NCI-H2171 (cell line): ENCODE measurements around the gene PPIG.
"Not testable (repeated sequence)": the region's sequence is repeated elsewhere in the genome, so short reads cannot be mapped to it uniquely, and the experiment has no call there.

Experiments
- DNase-seq: peaks from one replicate; lab custom pipeline; 2025; lab: John Stamatoyannopoulos, UW

The PPIG gene

DNA sequence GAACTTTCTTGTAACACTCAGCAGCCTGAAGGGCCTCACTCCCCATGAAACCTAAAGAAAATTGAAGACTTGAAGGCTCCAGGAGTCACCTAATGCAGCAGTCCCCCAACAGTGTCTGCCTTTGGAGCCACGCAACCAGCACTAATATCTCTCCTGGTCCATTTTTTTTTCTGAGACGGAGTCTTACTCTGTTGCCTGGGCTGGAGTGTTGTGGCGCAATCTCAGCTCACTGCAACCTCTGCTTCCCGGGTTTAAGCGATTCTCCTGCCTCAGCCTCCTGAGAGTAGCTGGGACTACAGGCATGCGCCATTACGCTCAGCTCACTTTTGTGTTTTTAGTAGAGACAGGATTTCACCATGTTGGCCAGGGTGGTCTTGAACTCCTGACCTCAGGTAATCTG, 12.4 kb downstream of the PPIG start:
- not testable (repeated sequence) for DNase-seq

DNA sequence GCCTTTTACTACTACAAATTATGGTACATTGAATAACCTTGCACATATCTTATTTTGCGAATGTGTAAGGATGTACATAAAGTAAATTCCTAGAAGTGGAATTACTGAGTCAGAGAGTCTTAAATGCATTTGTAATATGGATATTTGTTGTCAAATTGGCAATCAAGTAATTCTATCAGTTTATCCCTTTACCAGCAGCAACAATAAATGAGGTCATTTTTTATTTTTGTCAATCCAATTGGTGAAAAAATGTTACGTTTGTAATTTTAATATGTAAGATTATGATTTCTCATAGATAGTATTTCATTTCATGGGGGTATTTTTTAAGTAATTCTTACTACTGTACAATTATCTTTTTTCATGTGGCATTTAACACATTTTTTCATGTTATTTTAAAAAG, 14.8 kb downstream of the PPIG start:
- no peak for DNase-seq

DNA sequence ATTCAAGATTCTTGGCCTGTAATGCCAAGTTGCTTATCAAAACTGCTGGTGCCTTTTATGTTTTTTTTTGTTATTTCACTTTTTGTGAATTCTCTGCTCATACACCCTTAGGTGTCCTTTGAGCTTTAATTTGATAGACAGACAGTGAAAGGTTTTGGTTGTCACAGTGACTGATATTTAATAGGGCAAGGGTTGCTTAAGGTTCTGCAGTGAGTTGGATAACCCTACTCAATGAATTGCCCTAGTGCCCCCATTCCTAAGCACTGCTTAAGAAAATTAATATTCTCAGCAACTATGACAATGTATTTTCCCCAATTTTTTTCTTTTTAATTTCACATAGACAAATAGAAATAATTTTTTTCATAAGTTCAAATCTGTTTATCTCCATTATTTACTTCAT, 15.4 kb downstream of the PPIG start:
- DNase-seq, result no peak

DNA sequence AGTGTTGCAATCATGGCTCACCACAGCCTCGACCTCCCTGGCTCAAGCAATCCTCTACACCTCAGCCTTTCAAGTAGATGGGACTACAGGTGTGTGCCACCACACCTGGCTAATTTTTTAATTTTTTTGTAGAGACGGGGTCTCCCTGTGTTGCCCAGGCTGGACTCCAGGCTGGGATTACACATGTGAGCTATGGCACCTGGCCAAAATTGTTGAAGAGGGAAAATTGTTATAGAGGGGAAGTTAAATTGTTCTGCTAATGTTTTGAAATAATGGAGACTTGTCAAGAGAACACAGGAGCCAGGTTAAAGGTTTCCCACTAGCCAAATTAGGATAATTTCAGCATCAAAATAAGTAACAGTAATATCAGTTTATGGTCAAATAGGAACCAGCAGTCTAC, 25.1 kb downstream of the PPIG start:
- no peak for DNase-seq

DNA sequence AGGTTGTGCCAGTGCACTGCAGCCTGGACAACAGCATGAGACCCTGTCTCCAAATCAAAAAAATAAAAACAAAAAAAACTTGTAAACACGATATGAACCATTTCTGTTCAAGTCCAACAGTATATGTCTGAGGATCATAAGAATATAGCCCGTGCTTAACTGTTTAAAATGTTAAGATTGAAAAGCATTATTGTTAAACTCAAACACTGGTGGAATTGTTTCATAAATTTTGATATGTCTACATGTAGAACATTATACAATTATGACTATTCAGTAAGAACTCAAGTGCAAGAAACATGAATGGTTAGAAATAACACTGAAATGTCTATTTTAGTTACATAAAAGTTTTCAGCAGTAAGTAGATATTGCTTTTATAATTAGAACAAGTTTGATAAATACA, 29.7 kb downstream of the PPIG start:
- DNase-seq, result no peak

DNA sequence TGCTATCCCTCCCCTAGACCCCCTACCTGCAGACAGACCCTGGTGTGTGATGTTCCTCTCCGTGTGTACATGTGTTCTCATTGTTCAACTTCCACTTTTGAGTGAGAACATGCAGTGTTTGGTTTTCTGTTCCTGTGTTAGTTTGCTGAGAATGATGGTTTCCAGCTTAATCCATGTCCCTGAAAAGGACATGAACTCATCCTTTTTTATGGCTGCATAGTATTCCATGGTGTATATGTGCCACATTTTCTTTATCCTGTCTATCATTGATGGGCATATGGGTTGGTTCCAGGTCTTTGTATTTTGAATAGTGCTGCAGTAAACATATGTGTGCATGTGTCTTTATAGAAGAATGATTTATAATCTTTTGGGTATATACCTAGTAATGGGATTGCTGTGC, 31.8 kb downstream of the PPIG start:
- not testable (repeated sequence) for DNase-seq

DNA sequence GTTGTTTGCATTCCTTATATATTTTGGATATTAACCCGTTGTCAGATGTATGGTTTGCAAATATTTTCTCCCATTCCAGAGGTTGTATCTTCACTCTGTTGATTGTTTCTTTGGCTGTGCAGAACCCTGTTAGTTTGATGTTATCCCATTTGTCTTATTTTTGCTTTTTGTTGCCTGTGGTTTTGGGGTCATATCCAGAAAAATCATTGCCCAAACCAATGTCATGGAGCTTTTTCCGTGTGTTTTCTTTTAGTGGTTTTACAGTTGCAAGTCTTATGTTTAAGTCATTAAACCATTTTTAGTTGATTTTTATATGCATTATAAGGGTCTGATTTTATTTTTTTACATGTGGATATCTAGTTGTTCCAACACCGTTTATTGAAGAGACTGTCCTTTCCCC, 35.8 kb downstream of the PPIG start:
- no peak for DNase-seq

DNA sequence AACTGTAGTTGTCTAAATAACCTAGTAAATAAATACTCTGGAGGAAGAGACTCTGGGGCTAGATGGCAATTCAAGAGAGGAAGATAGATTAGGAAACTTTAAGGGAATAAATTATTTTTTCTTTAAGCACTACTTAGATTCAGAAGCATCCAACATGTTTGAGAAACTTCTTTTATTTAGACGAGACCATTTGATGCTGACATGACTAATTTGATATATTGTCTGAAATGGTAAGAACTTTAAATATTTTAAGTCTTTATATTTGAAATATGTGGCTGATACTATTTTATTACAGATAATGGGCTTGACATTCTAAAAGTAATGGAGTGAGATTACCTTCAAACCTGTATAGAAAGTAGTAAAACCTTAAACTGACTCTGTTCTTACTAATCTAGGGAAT, 36.4 kb downstream of the PPIG start:
- DNase-seq, result no peak

DNA sequence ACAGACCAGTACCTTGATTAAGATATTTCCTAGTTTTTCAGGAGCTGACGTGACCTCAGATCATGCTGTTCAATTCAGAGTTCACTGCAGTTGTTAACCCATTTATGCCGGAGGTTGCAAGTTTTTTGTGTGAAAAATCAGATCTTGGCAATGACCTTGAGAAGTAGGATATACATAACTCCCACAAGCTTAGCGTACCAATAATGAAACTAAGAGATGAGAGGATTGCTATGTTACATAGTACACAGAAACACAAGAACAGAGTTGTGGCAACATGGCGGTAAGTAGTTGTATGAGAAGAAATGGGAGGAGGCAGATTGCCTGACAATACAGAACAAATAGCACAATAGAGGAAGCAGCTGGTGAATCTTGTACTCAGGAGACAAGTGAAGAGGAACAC, 39.1 kb downstream of the PPIG start:
- DNase-seq, result no peak

DNA sequence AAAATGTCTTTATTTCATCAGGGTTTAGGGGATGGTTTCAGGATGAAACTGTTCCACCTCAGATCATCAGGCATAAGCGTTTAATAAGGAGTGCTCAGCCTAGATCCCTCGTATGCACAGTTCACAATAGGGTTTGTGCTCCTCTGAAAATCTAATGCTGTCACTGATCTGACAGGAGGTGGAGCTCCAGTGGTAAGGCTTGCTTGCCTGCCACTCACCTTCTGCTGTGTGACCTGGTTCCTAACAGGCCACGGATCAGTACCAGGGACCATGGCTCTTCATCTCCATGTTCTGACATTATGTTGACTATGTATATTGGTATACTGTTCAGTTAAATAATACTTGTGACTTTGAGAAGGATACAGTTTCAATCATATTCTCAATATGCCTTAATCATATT, 41.6 kb downstream of the PPIG start:
- no peak for DNase-seq

DNA sequence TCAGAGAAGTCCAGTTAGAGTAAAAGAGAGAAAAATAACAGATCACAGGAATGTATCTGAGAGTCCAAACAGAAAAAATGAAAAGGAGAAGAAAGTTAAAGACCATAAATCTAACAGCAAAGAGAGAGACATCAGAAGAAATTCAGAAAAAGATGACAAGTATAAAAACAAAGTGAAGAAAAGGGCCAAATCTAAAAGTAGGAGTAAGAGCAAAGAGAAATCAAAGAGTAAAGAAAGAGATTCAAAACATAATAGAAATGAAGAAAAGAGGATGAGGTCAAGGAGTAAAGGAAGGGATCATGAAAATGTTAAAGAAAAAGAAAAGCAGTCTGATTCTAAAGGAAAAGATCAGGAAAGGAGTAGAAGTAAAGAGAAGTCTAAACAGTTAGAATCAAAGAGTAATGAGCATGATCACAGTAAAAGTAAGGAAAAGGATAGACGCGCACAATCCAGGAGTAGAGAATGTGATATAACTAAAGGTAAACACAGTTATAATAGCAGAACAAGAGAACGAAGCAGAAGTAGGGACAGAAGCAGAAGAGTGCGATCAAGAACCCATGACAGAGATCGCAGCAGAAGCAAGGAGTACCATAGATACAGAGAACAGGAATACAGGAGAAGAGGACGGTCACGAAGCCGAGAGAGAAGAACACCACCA, 52.4 kb downstream of the PPIG start:
- no peak for DNase-seq

DNA sequence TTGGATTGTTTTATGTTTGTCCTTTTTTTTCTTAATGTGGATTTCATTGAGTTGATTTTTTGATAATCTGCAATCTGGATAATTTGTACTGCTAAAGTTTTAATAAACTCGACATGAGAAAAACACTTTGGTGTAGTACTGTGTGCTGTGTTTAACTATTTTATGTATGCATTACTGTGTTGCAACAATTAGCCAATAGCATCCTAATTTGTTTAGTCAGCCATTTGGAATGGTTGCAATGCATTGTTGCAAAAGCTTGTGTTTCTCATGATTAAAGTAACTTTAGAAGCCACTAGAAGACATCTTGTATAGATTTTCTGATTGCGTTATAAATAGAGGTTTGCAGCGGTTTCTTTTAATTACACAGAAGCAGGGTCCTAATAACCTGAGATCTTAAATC, 53.5 kb downstream of the PPIG start:
- no peak for DNase-seq

DNA sequence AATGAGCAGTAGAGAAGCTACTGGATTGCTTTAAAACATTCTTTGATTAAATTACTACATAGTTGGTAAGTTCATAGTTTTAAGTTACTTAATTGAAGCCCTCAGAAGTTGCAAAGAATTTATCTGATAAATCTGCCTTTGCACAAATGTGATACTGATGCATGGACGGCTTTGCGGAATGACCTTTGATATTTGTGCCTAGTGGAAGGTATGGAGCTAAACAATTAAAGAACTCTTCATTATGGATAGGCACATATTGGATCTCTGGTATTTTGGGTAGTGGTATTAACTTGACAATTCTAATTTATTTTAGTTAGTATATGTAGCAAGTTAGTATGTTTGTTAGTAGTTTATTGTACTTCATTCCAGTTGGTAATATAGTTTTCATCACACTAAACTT, 56.0 kb downstream of the PPIG start:
- DNase-seq, result no peak

DNA sequence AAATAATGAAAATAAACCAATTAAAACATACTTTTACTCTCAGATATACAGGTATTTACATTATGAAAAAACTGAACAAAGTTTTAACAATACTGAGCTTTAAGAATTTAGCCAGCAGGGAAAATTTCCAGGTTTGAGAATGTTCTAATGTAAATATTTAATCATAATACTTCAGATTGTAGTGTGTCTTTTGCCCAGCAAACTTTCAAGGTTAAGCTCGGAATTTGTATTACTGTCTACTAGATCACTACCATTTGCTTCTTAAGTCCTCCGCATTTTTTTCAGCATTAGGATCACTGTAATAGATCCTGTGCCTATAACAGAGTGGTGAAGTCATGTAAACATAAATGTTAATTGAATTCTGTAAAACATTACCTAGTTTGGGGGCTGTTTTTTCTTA, 57.3 kb downstream of the PPIG start:
- DNase-seq, result no peak

DNA sequence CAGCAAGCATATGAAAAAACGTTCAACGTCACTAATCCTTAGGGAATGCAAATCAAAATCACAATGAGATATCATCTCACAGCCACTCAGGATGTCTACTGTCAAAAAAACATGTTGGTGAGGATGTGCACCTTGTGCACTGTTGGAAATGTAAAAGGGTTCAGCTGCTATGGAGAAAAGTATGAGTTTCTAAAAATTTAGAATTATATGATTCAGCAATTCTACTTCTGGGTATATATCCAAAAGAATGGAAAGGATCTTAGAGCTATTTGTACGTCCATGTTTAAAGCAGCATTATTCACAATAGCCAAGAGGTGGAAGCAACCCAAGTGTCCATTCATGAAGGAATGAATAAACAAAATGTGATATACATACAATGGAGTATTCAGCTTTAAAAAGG, 60.0 kb downstream of the PPIG start:
- no peak for DNase-seq

DNA sequence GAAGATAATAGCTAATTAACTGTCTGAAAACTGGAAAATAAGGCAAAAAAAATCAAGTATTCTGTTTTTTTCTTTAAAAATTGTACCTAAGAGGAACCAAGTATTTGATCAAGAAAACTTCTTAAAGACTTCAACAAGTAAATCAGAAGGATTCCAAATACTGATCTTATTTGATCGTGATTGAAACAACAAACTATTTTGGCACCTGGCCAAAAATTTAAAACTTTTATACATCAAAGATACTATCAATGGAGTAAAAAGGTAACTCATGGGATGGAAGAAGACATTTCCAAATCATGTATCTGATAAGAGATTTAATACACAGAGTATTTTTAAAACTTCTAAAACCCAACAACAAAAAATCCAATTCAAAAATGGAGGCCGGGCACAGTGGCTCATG, 63.3 kb downstream of the PPIG start:
- no peak for DNase-seq

DNA sequence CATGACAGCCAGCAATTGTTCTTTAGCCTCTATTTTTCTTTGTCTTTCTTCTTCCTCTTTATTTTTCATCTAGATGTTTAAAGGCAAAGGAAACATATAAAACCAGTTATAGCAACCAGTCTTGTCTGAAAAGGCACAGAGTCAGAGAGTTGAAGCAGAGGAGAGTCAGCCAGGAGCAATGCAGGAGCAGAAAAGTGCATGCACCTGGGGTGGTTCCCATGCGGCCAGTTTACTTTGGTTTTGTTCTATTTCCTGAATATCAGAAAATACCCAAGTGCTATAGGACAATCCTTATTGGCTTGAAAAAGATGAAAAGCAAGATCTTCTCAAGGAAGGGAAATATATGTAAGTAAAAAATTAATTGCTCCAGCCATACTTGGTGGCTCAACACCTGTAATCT, 65.1 kb downstream of the PPIG start:
- no peak for DNase-seq

DNA sequence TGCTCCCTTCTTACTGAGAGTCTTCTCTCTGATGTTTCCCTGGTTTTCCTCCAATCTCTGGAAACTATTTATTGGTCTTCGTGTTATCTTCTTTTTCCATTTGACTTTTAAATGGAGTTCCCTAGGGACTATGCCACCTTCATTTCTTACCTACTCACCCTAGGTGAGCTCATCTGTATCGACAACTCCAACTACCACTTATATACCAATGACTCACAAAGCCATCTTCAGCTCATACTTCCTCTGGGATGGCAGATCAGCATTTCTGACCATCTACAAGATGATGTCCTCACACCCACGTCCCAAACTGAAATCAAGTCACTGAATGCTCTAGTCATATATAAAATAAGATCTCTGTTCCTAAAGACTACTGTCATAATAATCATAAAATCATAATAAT, 69.5 kb downstream of the PPIG start:
- no peak for DNase-seq

DNA sequence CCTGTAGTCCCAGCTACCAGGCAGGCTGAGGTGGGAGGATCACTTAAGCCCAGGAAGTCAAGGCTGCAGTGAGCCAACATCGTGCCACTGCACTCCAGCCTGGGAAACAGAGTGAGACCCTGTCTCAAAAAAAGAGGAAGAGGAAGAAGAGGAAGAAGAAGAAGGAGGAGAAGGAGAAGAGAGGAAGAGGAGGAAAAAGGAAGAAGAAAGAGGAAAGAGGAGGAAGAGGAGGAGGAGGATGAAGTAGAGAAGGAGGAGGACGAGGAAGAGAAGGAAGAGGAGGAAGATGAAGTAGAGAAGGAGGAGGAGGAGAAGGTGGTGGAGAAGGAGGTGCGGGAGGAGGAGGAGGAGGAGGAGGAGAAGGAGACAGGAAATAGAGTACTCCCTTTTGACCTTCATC, 72.0 kb downstream of the PPIG start:
- no peak for DNase-seq

DNA sequence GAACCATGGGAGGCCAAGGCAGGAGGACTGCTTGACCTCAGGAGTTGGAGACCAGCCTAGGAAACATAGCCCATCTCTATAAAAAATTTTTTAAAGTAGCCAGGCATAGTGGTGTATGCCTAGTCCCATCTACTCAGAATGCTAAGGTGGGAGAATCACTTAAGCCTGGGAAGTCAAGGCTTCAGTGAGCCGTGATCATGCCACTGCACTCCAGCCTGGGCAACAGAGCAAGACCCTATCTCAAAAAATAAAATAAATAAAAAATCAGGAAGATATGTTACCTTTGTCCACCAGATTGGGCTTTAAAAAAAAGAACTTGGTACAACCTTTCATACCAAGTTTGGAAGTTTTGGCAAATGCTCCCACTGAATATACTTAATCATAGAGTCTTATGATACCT, 74.7 kb downstream of the PPIG start:
- DNase-seq, result no peak

DNA sequence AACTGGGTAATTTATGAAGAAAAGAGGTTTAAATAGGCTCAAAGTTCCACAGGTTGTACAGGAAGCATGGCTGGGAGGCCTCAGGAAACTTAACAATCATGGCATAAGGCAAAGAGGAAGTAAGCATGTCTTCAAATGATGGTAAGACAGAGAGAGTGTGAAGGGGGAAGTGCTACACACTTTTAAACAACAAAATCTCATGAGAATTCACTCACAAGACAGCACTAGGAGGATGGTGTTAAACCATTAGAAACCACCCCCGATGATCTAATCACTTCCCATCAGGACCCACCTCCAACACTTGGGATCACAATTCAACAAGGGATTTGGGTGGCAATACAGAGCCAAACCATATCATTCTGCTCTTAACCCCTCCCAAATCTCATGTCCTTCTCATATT, 75.2 kb downstream of the PPIG start:
- DNase-seq, result no peak

DNA sequence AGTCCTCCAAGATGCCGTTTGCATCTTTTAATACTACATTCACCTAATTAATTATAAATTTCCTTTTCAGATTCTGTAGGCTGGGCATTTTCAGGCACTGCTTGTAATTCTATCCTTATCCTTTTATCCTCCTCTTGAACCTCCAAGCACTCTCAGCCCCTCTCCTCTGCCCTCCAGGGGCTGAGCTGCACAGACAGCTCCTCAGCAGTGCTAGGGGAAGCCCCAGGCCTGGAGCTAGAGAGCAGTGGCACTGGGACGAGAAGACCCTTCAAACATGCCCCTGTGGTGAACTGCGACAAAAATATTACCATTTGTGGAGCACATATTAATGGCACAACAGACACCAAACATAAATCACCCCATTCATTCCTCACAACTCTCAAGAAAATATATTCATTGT, 77.1 kb downstream of the PPIG start:
- no peak for DNase-seq

DNA sequence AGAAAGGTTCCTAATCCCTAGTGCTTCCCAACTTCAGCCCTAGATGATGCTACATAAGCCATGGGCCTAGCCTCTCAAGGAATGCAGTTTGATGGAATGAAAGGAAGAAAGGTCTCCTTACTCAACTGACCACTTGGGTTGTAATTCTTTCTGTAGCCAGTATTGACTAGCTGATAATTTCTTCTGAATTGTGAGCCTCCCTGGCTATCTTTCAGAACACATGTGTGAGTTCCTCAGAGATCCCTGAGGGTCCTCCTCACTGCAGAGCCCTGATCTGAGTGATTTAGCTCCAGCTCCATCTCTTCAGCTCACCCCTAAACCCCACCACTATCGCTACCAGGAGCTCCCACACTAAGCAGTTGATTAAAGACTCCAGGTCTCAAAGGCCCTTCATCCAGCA, 78.6 kb downstream of the PPIG start:
- DNase-seq, result no peak

DNA sequence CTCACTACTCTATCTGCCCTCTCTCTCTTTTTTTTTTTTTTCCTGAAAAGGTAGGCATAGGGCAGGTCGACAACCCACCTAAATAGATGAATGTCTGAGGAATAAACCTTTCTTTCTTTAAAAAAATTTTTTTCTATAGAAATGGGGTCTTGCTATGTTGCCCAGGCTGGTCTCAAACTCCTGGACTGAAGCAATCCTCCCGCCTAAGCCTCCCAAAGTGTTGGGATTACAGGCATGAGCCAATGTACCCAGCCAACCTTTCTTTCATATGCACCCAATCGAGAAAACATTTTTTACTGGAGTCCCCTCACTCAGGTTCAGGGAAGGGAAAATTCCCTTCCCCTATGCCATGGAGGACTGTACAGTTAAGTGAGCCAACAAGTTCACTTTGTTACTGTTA, 79.1 kb downstream of the PPIG start:
- no peak for DNase-seq

DNA sequence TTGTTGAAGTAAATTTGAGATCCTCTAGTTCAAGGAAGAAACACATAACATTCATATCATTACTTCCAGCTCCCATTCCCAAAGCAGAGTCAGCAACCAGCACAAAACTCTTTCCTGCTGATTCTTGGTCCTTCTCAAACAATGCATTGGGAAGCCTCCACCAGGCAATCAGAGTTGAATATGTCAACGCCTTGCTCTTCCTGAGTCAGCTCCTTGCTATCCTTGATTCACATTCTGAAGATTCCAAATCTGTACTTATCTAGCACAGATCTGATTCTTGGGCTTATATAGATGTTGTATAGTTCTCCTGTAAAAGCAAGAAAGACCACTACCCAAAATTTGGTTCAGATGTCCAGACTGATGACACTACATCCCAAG, 80.4 kb downstream of the PPIG start:
- DNase-seq, result no peak
